HG03045 (cell line): ENCODE data around the gene TMEM164.
"Not testable (repeated sequence)": the region's sequence is repeated elsewhere in the genome, so short reads cannot be mapped to it uniquely, and the experiment has no call there.

Experiments used
- ATAC-seq: cut with Tn5 transposase; IDR thresholded peaks from one replicate; pipeline ENCODE4 v1.9.1; 2021; ENCODE audit warnings: mild to moderate bottlenecking, moderate library complexity; ENCODE audit not compliant: unreplicated experiment

Gene TMEM164

GRCh38 chrX:110123331-110123782, 120.4 kb downstream of the TMEM164 start:
- no peak for ATAC-seq

- ATAC-seq: no peak
Observed at GRCh38 chrX:110125446-110126162, 122.7 kb downstream of the TMEM164 start.

- ATAC-seq: no peak
Observed at GRCh38 chrX:110131031-110131430, 128.1 kb downstream of the TMEM164 start.

GRCh38 chrX:110132450-110133114, 129.7 kb downstream of the TMEM164 start:
- no peak for ATAC-seq

GRCh38 chrX:110133735-110134370, 130.9 kb downstream of the TMEM164 start:
- no peak for ATAC-seq

- ATAC-seq: no peak
Observed at GRCh38 chrX:110135618-110136017, 132.7 kb downstream of the TMEM164 start.

GRCh38 chrX:110136136-110136535, 133.2 kb downstream of the TMEM164 start:
- ATAC-seq: no peak

- no peak for ATAC-seq
Observed at GRCh38 chrX:110138557-110138956, 135.6 kb downstream of the TMEM164 start.

GRCh38 chrX:110139172-110139571, 136.3 kb downstream of the TMEM164 start:
- ATAC-seq: no peak

- no peak for ATAC-seq
Observed at GRCh38 chrX:110142096-110142495, 139.2 kb downstream of the TMEM164 start.

GRCh38 chrX:110143454-110144210, 140.7 kb downstream of the TMEM164 start:
- no peak for ATAC-seq

GRCh38 chrX:110145311-110145710, 142.4 kb downstream of the TMEM164 start:
- ATAC-seq: no peak

GRCh38 chrX:110145854-110146253, 142.9 kb downstream of the TMEM164 start:
- ATAC-seq: no peak

- no peak for ATAC-seq
Observed at GRCh38 chrX:110146521-110146920, 143.6 kb downstream of the TMEM164 start.

- no peak for ATAC-seq
Observed at GRCh38 chrX:110153244-110153643, 150.3 kb downstream of the TMEM164 start.

- no peak for ATAC-seq
Observed at GRCh38 chrX:110153896-110154295, 151.0 kb downstream of the TMEM164 start.

GRCh38 chrX:110154328-110154727, 151.4 kb downstream of the TMEM164 start:
- ATAC-seq: not testable (repeated sequence)

- ATAC-seq: no peak
Observed at GRCh38 chrX:110155759-110156158, 152.8 kb downstream of the TMEM164 start.

GRCh38 chrX:110156167-110156754, 153.3 kb downstream of the TMEM164 start:
- ATAC-seq: no peak

- no peak for ATAC-seq
Observed at GRCh38 chrX:110157444-110157843, 154.5 kb downstream of the TMEM164 start.

- ATAC-seq: no peak
Observed at GRCh38 chrX:110159235-110159634, 156.3 kb downstream of the TMEM164 start.
